MM.1S (cell line): ENCODE results near the gene MANSC1.

Experiments used
- DNase-seq: peaks from one replicate; pipeline ENCODE4 v3.0.0-alpha.2; 2015
- H2AFZ ChIP-seq: fragments of 300-600 bp; sonication (generic); 2 replicates; pipeline ENCODE4 v1.6.0; 2016; ENCODE audit warnings: antibody characterized with exemption, low read length
- H3F3A ChIP-seq: fragments of 300-600 bp; sonication (generic); 2 replicates; pipeline ENCODE4 v1.6.1; 2016; ENCODE audit warnings: mild to moderate bottlenecking, antibody characterized with exemption, low read length, moderate library complexity, mixed read lengths; ENCODE audit not compliant: insufficient read depth
- H3K27ac ChIP-seq: fragments of 300-600 bp; sonication (generic); 2 replicates; pipeline ENCODE4 v1.5.1; 2016; ENCODE audit warnings: mild to moderate bottlenecking, low read length
- H3K27me3 ChIP-seq: fragments of 300-600 bp; sonication (generic); replicated peaks from 2 replicates; pipeline ENCODE4 v1.6.0; 2016; ENCODE audit warnings: low read length; ENCODE audit not compliant: insufficient read depth
- H3K36me3 ChIP-seq: fragments of 300-600 bp; sonication (generic); replicated peaks from 2 replicates; pipeline ENCODE4 v1.6.1; 2016; ENCODE audit warnings: mild to moderate bottlenecking, low read length, mixed read lengths; ENCODE audit not compliant: insufficient read depth
- H3K4me1 ChIP-seq: fragments of 300-600 bp; sonication (generic); 2 replicates; pipeline ENCODE4 v1.6.1; 2016; ENCODE audit warnings: low read length, mixed read lengths
- H3K4me2 ChIP-seq: fragments of 300-600 bp; sonication (generic); 2 replicates; pipeline ENCODE4 v1.6.0; 2016; ENCODE audit warnings: low read depth, low read length
- H3K4me3 ChIP-seq: fragments of 300-600 bp; sonication (generic); 2 replicates; pipeline ENCODE4 v1.5.1; 2016; ENCODE audit warnings: low read length, mixed read lengths
- H3K79me2 ChIP-seq: fragments of 300-600 bp; sonication (generic); 2 replicates; pipeline ENCODE4 v1.6.1; 2016; ENCODE audit warnings: mixed run types, low read length, mixed read lengths
- H3K9ac ChIP-seq: fragments of 300-600 bp; sonication (generic); 2 replicates; pipeline ENCODE4 v1.6.1; 2016; ENCODE audit warnings: low read length, mixed read lengths
- H3K9me2 ChIP-seq: fragments of 300-600 bp; sonication (generic); replicated peaks from 2 replicates; pipeline ENCODE4 v1.6.1; 2016; ENCODE audit warnings: mild to moderate bottlenecking, low read length, mixed read lengths; ENCODE audit not compliant: insufficient read depth
- H3K9me3 ChIP-seq: fragments of 300-600 bp; sonication (generic); replicated peaks from 2 replicates; pipeline ENCODE4 v1.6.1; 2016; ENCODE audit warnings: mild to moderate bottlenecking, low read length, mixed read lengths; ENCODE audit not compliant: insufficient read depth
- H4K20me1 ChIP-seq: fragments of 300-600 bp; sonication (generic); 2 replicates; pipeline ENCODE4 v1.6.1; 2016; ENCODE audit warnings: mild to moderate bottlenecking, low read length, moderate library complexity, mixed read lengths; ENCODE audit not compliant: insufficient read depth
- CTCF ChIP-seq: fragments of 300-600 bp; sonication (generic); IDR thresholded peaks from 2 replicates; pipeline ENCODE4 v1.5.1; 2016; ENCODE audit warnings: antibody characterized with exemption, low read length, mixed read lengths
- EZH2 ChIP-seq: fragments of 300-600 bp; sonication (generic); optimal IDR thresholded peaks from 2 replicates; pipeline ENCODE3; 2017; ENCODE audit warnings: low read depth, mild to moderate bottlenecking, antibody characterized with exemption, low read length, mixed read lengths
- EZH2phosphoT487 ChIP-seq: fragments of 300-600 bp; sonication (generic); IDR thresholded peaks from 2 replicates; pipeline ENCODE4 v1.6.1; 2018; ENCODE audit warnings: antibody characterized with exemption, low read length

Gene MANSC1

DNA sequence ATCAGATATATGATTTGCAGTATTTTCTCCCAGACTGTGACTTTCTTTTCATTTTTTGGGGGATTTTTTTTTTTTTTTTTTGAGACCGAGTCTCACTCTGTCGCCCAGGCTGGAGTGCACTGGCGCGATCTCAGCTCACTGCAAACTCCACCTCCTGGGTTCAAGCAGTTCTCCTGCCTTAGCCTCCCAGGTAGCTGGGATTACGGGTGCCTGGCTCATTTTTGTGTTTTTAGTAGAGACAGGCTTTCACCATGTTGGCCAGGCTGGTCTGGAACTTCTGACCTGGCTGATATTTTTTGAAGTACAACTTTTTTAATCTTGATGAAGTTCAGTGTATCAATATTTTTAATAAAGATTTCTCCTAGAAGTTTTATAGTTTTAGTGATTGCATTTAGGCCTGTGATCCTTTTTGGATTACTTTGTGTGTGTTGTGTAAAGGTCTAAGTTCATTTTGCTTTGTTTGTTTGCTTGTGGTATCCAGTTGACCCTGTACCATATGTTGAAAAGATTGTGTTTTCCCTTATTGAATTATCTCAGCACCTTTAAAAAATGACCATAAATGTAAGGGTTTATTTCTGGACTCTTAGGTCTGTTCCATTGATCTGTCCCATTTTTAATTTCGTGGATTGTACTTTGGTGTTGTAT is 31.0 kb upstream of the MANSC1 start:
- Histone ChIP-seq H4K20me1 (no peaks in the 10 kb centered on the region), H3K9me3 (no peaks in the 10 kb centered on the region), H3K4me1 (peaks cover 5% of the 10 kb centered on the region; the same call in 1 of the 2 replicates), H3K27ac (no peak overlapping the region), H3F3A (no peaks in the 10 kb centered on the region), H3K9ac (no peak overlapping the region), H2AFZ (no peak overlapping the region), H3K4me3 (no peak overlapping the region), H3K79me2 (0 out of 2 replicates have a peak, but pooled peaks cover 8% of the 10 kb centered on the region), H3K4me2 (no peak overlapping the region), H3K27me3 (no peaks in the 10 kb centered on the region), H3K36me3 (no peaks in the 10 kb centered on the region; the same call in 1 of the 2 replicates), H3K9me2 (no peaks in the 10 kb centered on the region; the same call in 1 of the 2 replicates)
- DNase-seq, result no peak
- TF ChIP-seq EZH2phosphoT487 (no peak), EZH2 (no peak), CTCF (no peak)

- H2AFZ ChIP-seq, result no peak overlapping the region
- no peak overlapping the region for H3K4me3 ChIP-seq
- TF ChIP-seq EZH2phosphoT487, result no peak
- TF ChIP-seq CTCF, result no peak
- TF ChIP-seq EZH2, result no peak
- 0 out of 2 replicates have a peak, but pooled peaks cover 8% of the 10 kb centered on the region for H3K79me2 ChIP-seq
- no peaks in the 10 kb centered on the region for H3K27me3 ChIP-seq
- no peak for DNase-seq
- H3K4me1 ChIP-seq, result peaks cover 4% of the 10 kb centered on the region; the same call in 1 of the 2 replicates
- no peaks in the 10 kb centered on the region for H3K9me3 ChIP-seq
- H3K27ac ChIP-seq, result no peak overlapping the region
- H3K9ac ChIP-seq, result no peak overlapping the region
- H3F3A ChIP-seq, result no peaks in the 10 kb centered on the region
- no peak overlapping the region for H3K4me2 ChIP-seq
- H4K20me1 ChIP-seq, result no peaks in the 10 kb centered on the region
- H3K36me3 ChIP-seq, result no peaks in the 10 kb centered on the region; the same call in 1 of the 2 replicates
- no peaks in the 10 kb centered on the region; the same call in 1 of the 2 replicates for H3K9me2 ChIP-seq
Measured at GRCh38 chr12:12379831-12380730, 30.0 kb upstream of the MANSC1 start.

DNA sequence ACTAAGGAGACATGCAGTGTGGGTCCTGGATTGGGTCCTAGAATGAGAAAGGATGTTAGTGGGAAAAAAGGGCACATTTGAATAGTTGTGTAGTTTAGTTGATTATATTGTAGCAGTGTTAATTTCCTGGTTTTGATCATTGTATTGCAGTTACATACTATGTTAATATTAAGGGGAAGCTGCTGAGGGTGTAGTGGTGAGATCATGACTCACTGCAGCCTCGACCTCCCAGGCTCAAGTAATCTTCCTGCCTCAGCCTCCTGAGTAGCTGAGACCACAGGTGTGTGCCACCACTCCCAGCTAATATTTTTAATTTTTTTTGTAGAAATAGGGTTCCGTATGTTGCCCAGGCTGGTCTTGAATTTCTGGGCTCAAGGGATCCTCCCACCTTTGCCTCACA is 28.6 kb upstream of the MANSC1 start:
- DNase-seq, result no peak

More for the DNA sequence above, 28.6 kb upstream of the MANSC1 start:
- Histone ChIP-seq H2AFZ (no peak overlapping the region), H3K9ac (no peak overlapping the region), H4K20me1 (no peaks in the 10 kb centered on the region), H3K4me3 (no peak overlapping the region), H3K79me2 (peaks cover 9% of the 10 kb centered on the region), H3K9me3 (no peaks in the 10 kb centered on the region), H3K27me3 (no peaks in the 10 kb centered on the region), H3K4me1 (no peaks in the 10 kb centered on the region), H3F3A (no peaks in the 10 kb centered on the region), H3K9me2 (no peaks in the 10 kb centered on the region; the same call in 1 of the 2 replicates), H3K36me3 (no peaks in the 10 kb centered on the region; the same call in 1 of the 2 replicates), H3K4me2 (no peak overlapping the region), H3K27ac (no peak overlapping the region)
- no peak for TF ChIP-seq EZH2
- TF ChIP-seq EZH2phosphoT487, result no peak
- no peak for TF ChIP-seq CTCF
